ENCODE measurements around the gene FAM177A1.
A peak's percentile ranks its signal among the peaks of the same experiment; 100 is the strongest.
"Not testable (repeated sequence)": the region's sequence is repeated elsewhere in the genome, so short reads cannot be mapped to it uniquely, and the experiment has no call there.

FAM177A1 gene

DNA sequence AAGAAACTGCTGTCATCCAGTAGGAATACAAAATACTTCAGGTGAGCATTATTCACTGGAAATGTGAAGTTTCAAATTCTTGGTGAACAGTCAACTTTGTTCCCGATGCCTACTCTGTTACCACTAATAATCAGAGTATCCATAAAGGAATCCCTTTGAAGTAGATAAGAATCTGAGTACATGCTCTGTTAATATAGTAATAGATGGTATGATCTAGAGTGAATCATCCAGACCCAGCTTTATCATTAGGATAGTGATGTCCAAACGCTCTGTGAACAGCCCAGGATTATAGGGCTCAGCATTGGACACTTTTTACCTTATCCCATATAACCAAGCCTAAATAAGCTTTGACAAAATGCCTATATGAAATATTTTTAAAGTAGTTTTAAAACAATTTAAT, 42.4 kb downstream of the FAM177A1 start:
- Mint-ChIP-seq H3K4me3 (no peak overlapping the region), H3K36me3 (peaks cover 53% of the 10 kb centered on the region), H3K4me1 (no peaks in the 10 kb centered on the region), H3K27me3 (no peaks in the 10 kb centered on the region), H3K9me3 (no peaks in the 10 kb centered on the region), H3K27ac (no peak overlapping the region)
- ATAC-seq: no peak

DNA sequence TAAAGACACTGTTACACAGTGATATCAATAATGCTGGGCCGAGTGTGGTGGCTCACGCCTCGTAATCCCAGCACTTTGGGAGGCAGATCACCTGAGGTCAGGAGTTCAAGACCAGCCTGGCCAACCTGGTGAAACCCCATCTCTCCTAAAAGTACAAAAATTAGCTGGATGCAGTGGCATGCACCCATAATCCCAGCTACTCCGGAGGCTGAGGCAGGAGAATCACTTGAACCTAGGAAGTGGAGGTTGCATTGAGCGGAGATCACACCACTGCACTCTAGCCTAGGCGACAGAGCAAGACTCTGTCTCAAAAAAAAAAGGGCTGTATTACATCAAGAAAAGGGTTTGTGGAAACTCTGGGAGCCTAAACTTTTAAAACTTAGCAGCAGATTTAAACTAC, 48.6 kb downstream of the FAM177A1 start:
- H3K4me3 Mint-ChIP-seq, H3K27me3 Mint-ChIP-seq, ATAC-seq, H3K4me1 Mint-ChIP-seq, H3K27ac Mint-ChIP-seq, H3K9me3 Mint-ChIP-seq: not testable (repeated sequence)
- H3K36me3 Mint-ChIP-seq: peaks cover 42% of the 10 kb centered on the region

DNA sequence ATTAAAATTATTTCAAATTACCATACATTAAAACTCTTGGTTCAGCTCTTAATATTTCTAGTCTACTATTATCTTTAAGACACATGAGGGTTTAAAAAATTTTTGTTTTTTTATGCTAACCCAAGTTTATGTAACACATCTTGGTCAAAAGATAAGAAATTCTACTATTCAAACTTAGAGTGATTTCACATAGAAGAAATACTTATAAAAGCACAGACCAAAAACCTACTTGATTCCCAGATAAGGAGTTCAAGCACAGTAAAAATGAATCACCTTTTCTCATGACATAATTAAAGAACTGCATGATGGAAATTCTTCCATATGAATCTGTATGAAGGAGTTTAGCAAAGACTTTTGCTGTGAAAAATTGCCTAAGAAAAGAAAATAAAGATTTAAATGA, 61.8 kb downstream of the FAM177A1 start:
- Mint-ChIP-seq H3K27ac (no peak overlapping the region), H3K4me3 (no peak overlapping the region), H3K9me3 (no peaks in the 10 kb centered on the region), H3K4me1 (no peaks in the 10 kb centered on the region), H3K36me3 (peaks cover 44% of the 10 kb centered on the region), H3K27me3 (no peaks in the 10 kb centered on the region)
- no peak for ATAC-seq

DNA sequence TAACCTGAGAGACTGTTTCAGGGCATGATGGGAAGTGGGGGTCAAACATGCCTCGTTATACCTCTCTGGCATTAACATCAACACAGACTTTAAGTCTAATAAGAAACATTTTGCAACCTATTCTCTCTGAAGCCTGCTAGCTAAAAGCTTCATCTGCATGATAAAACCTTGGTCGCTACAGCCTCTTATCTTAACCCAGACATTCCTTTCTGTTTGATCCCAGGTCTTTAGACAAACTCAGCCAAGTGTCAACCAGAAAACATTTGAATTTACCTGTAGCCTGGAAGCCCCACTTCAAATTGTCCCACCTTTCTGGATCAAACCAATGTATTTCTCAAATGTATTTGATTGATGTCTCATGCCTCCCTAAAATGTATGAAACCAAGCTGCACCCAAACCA, 66.6 kb downstream of the FAM177A1 start:
- no peak for ATAC-seq
- Mint-ChIP-seq H3K4me1 (peaks cover 9% of the 10 kb centered on the region), H3K27ac (no peak overlapping the region), H3K27me3 (no peaks in the 10 kb centered on the region), H3K4me3 (no peak overlapping the region), H3K36me3 (peaks cover 55% of the 10 kb centered on the region), H3K9me3 (no peaks in the 10 kb centered on the region)

DNA sequence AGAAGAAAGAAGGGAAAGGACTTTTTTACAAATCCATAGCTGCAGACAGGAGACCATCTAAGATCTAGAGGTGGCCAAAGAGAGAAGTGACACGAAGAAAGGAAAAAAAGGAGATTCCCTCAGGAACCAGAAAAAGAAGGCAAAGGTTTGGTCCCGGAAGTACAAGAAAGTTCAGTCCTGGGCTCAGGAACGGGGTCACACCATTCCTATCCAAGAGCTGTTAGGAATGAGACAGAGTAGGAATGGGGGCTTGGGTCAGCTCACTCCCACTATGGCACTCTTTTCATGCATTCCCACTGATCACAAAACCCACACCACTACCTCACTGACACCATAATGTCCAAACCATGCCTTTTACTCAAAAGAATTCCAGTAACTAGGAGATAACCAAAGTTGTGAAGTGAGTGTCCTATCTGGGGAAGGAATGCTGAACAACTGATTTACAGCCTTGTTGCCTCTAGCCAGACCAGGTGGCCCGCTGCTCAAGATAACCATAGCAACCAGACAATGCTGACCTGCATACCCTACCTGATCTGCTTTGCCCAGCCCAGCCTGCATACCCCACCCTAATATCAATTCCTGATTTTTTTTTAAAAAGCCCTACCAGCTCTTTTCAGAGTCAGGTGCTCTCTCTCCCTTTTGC, 67.4 kb downstream of the FAM177A1 start:
- H3K27me3 Mint-ChIP-seq: no peaks in the 10 kb centered on the region
- H3K4me1 Mint-ChIP-seq: peaks cover 9% of the 10 kb centered on the region
- H3K27ac Mint-ChIP-seq: no peak overlapping the region
- ATAC-seq: no peak
- H3K36me3 Mint-ChIP-seq: peaks cover 55% of the 10 kb centered on the region
- no peak overlapping the region for H3K4me3 Mint-ChIP-seq
- H3K9me3 Mint-ChIP-seq: no peaks in the 10 kb centered on the region

DNA sequence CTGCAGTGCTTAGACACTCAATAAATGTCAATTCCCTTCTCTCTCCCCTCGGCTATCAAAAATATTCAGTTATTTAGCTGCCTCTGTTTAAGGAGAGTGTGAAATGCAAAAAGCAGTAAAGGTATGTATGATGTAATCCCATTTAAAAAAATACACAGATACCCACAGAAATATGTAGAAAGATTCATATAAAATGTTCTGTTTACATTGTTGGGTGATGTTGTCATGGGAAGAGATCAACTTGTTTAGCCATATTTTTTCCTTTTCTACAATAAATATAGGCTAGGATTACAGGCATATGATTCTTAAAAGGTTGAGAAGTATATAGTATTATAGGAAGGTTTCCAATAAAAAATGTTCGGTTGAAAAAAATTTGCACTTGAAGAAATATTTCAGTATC, 68.0 kb downstream of the FAM177A1 start:
- Mint-ChIP-seq H3K36me3 (peaks cover 55% of the 10 kb centered on the region), H3K4me1 (peaks cover 9% of the 10 kb centered on the region)

DNA sequence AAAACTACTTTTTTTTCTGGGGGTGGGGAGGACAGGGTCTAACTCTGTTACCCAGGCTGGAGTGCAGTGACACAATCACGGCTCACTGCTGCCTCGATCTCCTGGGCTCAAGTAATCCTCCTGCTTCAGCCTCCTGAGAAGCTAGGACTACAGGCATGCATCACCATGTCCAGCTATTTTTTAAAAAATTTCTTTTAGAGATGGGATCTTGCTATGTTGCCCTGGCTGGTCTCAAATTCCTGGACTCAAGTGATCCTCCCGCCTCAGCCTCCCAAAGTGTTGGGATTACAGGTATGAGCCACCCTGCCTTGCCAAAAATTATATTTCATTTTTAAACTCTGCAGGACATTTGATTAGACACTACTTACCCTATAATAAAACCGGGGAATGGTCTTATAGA, 70.2 kb downstream of the FAM177A1 start:
- peaks cover 52% of the 10 kb centered on the region for H3K36me3 Mint-ChIP-seq
- H3K27ac Mint-ChIP-seq: no peak overlapping the region
- no peak for ATAC-seq
- H3K4me1 Mint-ChIP-seq: peaks cover 26% of the 10 kb centered on the region
- H3K27me3 Mint-ChIP-seq: no peaks in the 10 kb centered on the region
- no peak overlapping the region for H3K4me3 Mint-ChIP-seq
- H3K9me3 Mint-ChIP-seq: no peaks in the 10 kb centered on the region

More for the DNA sequence above, 68.0 kb downstream of the FAM177A1 start:
- ATAC-seq: no peak
- Mint-ChIP-seq H3K4me3 (no peak overlapping the region), H3K27me3 (no peaks in the 10 kb centered on the region), H3K9me3 (no peaks in the 10 kb centered on the region), H3K27ac (no peak overlapping the region)

DNA sequence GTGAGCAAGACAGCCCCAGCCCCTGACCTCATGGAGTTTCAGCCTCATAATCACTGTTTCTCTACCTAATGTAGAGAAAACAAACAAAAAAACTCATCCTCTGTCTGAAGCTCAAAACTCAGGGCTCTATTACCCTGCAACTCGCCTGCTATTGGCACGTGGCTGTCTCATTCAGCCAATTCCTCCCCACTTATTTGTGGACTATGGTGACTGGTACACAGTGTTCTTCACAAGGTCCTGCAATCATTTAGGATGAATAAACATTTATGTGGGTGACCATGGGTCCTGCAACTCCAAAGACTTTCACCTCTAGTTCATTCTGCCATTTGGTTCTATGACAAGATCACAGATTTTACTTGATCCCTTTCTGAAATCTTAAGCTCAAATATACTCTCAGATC, 71.0 kb downstream of the FAM177A1 start:
- ATAC-seq: no peak
- Mint-ChIP-seq H3K4me1 (peaks cover 28% of the 10 kb centered on the region), H3K27me3 (no peaks in the 10 kb centered on the region), H3K27ac (peak overlapping the region; percentile 26), H3K36me3 (peaks cover 43% of the 10 kb centered on the region), H3K9me3 (no peaks in the 10 kb centered on the region), H3K4me3 (no peak overlapping the region)

DNA sequence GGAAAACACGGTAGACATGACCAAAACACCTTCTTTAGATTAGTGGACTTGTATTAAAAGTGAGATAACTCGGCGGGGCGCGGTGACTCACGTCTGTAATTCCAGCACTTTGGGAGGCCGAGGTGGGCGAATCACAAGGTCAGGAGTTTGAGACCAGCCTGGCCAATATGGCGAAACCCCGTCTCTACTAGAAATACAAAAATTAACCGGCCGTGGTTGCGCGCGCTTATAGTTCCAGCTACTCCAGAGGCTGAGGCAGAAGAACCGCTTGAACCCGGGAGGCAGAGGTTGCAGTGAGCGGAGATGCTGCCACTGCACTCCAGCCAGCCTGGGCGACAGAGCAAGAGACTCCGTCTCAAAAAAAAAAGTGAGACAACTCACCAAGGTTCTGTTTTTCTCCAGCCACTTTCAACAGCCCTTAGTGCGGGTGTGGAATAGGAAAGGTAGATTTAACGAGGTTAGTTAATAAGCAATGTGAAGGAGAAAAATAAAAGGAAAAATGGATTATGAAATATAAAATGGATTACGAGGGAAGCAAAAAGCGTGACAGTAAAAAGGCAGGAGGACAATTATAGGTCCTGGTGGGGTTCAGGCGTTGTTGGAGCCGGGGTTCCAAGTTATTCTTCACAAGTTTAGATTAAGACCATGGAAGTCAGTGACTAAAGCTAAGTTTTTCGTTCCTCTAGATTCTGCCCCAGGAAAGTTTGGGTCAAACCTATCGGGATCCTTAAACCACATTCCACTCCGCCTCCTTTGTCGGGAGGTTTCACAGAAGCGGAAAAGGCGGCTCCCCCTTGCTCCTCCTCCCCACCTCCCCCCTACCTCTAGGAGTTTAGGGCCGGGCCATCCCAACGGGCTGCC, 75.2 kb downstream of the FAM177A1 start:
- Mint-ChIP-seq H3K27ac (peak overlapping the region; percentile 100), H3K4me1 (peaks cover 58% of the 10 kb centered on the region), H3K4me3 (peak overlapping the region; percentile 98), H3K36me3 (peaks cover 31% of the 10 kb centered on the region), H3K27me3 (no peaks in the 10 kb centered on the region), H3K9me3 (no peaks in the 10 kb centered on the region)
- ATAC-seq: no peak

DNA sequence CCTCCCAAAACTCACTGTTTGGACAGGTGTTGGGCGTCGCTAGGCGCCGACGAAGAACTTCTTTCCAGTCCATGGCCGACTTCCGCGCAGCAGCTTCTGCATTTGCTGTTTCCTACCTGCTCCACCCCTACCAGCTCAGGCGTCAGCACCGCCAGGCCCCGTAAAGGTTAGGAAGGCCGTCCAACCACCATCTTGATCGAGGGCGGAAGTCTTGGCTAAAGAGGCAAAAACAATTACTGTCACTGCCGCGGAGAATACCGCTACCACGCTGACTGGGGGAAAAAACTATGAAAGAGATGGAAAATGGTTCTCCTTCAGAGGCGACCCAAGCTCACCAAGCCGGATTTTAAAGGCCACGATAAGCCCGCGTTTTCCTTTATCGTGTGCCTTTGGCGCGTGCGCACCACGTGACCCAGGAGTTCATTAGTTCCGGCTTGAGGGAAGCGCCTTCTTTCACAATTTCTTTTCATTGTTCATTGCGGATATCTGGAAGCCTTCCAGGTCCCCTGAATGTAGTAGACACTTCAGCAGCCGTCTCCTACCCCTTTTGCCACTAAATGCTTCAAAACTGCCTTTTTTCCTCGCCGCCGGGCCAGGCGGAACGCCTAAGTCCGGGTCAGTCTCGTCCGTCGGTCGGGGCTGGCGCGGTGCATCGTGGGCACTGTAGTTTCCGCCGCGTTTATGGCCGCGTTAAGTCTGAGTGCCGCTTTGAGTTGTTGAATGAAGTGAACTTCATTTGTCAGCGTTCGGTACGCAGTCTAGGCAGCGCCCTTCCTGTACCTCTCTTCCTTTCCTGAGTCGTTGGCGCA, 76.0 kb downstream of the FAM177A1 start, which contains the start of the genes PPP2R3C and PRORP:
Gene PPP2R3C, minus strand, starts transcription at position 104 of the 809 bp plus-strand sequence. Its CDS starts 31 bp downstream, at position 73.
Gene PRORP, plus strand, starts transcription at position 666 of the 809 bp plus-strand sequence. CDS start 694 bp downstream, outside the sequence.
- Mint-ChIP-seq H3K27me3 (no peaks in the 10 kb centered on the region), H3K4me3 (peak within 1 kb of the TSS; percentile 98), H3K4me1 (peaks cover 57% of the 10 kb centered on the region), H3K27ac (peak within 1 kb of the TSS; percentile 100), H3K9me3 (no peaks in the 10 kb centered on the region), H3K36me3 (peaks cover 30% of the 10 kb centered on the region)
- peak; percentile 97 for ATAC-seq

DNA sequence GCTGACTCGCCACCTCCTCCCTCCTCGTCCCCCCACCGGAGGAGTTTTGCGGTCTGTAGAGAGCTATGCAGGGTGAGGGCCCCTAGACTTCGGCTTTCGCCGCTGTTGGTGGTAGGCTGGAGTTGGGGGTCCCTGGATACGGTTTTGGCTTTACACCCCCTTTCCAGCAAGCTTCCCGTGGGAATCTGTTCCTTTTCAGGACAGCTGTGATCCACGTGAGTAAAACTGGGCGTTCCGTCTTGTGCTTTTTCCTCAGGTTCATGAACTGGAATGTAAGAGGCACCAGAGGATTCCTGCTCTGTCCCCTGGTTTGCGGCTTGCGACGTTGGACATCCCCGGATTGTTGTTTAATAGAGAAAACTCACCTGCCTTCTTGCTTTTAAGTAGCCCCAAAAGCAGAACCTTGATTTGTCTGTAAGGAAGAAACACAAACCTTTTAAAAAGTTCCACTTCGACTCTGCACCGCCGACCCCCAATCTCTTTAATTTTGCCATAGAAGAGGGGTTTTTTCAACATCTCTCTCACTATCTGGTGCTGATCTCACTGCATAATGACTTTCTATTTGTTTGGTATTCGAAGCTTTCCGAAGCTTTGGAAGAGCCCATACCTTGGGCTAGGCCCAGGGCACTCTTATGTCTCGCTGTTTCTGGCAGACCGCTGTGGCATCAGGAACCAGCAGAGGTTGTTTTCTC, 76.8 kb downstream of the FAM177A1 start:
- peaks cover 29% of the 10 kb centered on the region for H3K36me3 Mint-ChIP-seq
- H3K4me1 Mint-ChIP-seq: peaks cover 54% of the 10 kb centered on the region
- H3K27me3 Mint-ChIP-seq: no peaks in the 10 kb centered on the region

DNA sequence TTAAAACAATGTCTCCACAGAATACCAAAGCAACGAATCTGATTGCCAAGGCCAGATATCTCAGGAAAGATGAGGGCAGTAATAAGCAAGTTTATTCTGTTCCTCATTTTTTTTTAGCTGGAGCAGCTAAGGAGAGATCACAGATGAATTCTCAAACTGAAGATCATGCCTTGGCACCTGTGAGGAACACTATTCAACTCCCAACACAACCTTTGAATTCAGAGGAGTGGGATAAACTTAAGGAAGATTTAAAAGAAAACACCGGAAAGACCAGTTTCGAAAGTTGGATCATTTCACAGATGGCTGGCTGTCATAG, 77.3 kb downstream of the FAM177A1 start:
- H3K9me3 Mint-ChIP-seq: no peaks in the 10 kb centered on the region
- peaks cover 59% of the 10 kb centered on the region for H3K4me1 Mint-ChIP-seq
- no peaks in the 10 kb centered on the region for H3K27me3 Mint-ChIP-seq
- H3K27ac Mint-ChIP-seq: peak overlapping the region; percentile 100
- ATAC-seq: no peak
- H3K4me3 Mint-ChIP-seq: peak overlapping the region; percentile 98
- H3K36me3 Mint-ChIP-seq: peaks cover 34% of the 10 kb centered on the region

More for the DNA sequence above, 76.8 kb downstream of the FAM177A1 start:
- no peaks in the 10 kb centered on the region for H3K9me3 Mint-ChIP-seq
- peak overlapping the region; percentile 100 for H3K27ac Mint-ChIP-seq
- no peak for ATAC-seq
- peak overlapping the region; percentile 98 for H3K4me3 Mint-ChIP-seq

DNA sequence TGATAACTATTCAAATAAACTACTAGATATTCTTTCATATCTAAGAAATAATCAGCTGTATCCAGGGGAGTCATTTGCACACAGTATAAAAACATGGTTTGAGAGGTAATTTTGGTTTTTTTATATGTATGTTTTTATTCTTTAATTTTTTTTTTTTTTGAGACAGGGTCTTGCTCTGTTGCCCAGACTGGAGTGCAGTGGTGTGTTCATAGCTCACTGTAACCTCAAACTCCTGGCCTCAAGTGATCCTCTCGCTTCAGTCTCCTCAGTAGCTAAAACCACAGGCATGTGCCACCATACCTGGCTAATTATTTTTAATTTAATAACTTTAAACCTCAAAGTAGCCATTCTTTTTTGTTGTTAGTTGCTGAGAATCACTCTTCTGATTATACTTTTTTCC, 78.1 kb downstream of the FAM177A1 start:
- Mint-ChIP-seq H3K4me3 (no peak overlapping the region), H3K36me3 (peaks cover 42% of the 10 kb centered on the region), H3K4me1 (peaks cover 64% of the 10 kb centered on the region), H3K27me3 (no peaks in the 10 kb centered on the region), H3K9me3 (no peaks in the 10 kb centered on the region), H3K27ac (no peak overlapping the region)
- no peak for ATAC-seq

Measured in stimulated activated memory B cell treated with anti-CD40 and anti-IgM and Interleukin-4, amounts not matched to agents 10 μg/mL and 1 μg/mL and 100 μg/mL, for 72 hours (primary cell).